Keratinocyte (primary cell): ENCODE results near the gene JDP2. TPM values are rescaled to one million over a fixed set of nuclear protein-coding genes. Genes with fewer than 3 reads are reported as not detected.

Experiments
- DNase-seq: peaks from one replicate; pipeline ENCODE4 v3.0.0-alpha.2; 2011; ENCODE audit warnings: low read depth, missing footprints, low spot score
- FAIRE-seq: peaks from 2 replicates; lab custom pipeline; 2011; peaks lifted over from hg19 to GRCh38; lab: Jason Lieb, UNC
- H2AFZ ChIP-seq: 2 replicates; pipeline ENCODE4 v1.6.0; 2012; ENCODE audit warnings: low read length, control low read depth, inconsistent platforms; ENCODE audit not compliant: control insufficient read depth
- H3K27ac ChIP-seq: 2 replicates; pipeline ENCODE4 v1.5.1; 2011; ENCODE audit warnings: low read length; ENCODE audit not compliant: control insufficient read depth, insufficient read depth
- H3K27me3 ChIP-seq: 3 replicates; pipeline ENCODE4 v1.6.0; 2011; ENCODE audit warnings: low read length; ENCODE audit not compliant: control insufficient read depth, insufficient read depth; ENCODE audit errors: extremely low read depth
- H3K36me3 ChIP-seq, 2 experiments: 2 replicates in 1 of 2; 3 replicates in 1 of 2; pipeline ENCODE4 v1.5.1; 2011; ENCODE audit warnings: low read length in 2 of 2, mild to moderate bottlenecking in 1 of 2; ENCODE audit not compliant: control insufficient read depth in 2 of 2, insufficient read depth in 2 of 2; ENCODE audit errors: extremely low read depth in 1 of 2
- H3K4me1 ChIP-seq: 3 replicates; pipeline ENCODE4 v1.5.1; 2011; ENCODE audit warnings: low read length; ENCODE audit not compliant: control insufficient read depth, insufficient read depth; ENCODE audit errors: extremely low read depth
- H3K4me2 ChIP-seq: 3 replicates; pipeline ENCODE4 v1.6.0; 2011; ENCODE audit warnings: low read depth, low read length; ENCODE audit not compliant: control insufficient read depth, insufficient read depth; ENCODE audit errors: extremely low read depth
- H3K4me3 ChIP-seq, 3 experiments: fragments of 200-600 bp in 1 of 3; sonication (generic) in 1 of 3; 2 replicates in 2 of 3; 3 replicates in 1 of 3; pipeline ENCODE4 v1.5.1; 2011 to 2016; ENCODE audit warnings: low read length in 3 of 3, mild to moderate bottlenecking in 3 of 3, control low read depth in 2 of 3, inconsistent platforms in 1 of 3, low read depth in 1 of 3, mixed read lengths in 1 of 3, mixed run types in 1 of 3, moderate library complexity in 1 of 3; ENCODE audit not compliant: control insufficient read depth in 2 of 3, insufficient read depth in 2 of 3; ENCODE audit errors: extremely low read depth in 1 of 3
- H3K79me2 ChIP-seq: 2 replicates; pipeline ENCODE4 v1.6.0; 2012; ENCODE audit warnings: low read length; ENCODE audit not compliant: control insufficient read depth, insufficient read depth
- H3K9ac ChIP-seq: 3 replicates; pipeline ENCODE4 v1.6.0; 2011; ENCODE audit warnings: low read length; ENCODE audit not compliant: control insufficient read depth, insufficient read depth; ENCODE audit errors: extremely low read depth
- H3K9me1 ChIP-seq: 3 replicates; pipeline ENCODE4 v1.6.0; 2011; ENCODE audit warnings: low read length; ENCODE audit not compliant: control insufficient read depth, insufficient read depth; ENCODE audit errors: extremely low read depth
- H3K9me3 ChIP-seq: 2 replicates; pipeline ENCODE4 v1.5.1; 2012; ENCODE audit warnings: low read depth, low read length; ENCODE audit not compliant: control insufficient read depth
- H4K20me1 ChIP-seq: 3 replicates; pipeline ENCODE4 v1.6.0; 2011; ENCODE audit warnings: low read length; ENCODE audit not compliant: control insufficient read depth, insufficient read depth; ENCODE audit errors: extremely low read depth
- EZH2 ChIP-seq: IDR thresholded peaks from one replicate; pipeline ENCODE4 v1.6.1; 2012; ENCODE audit warnings: inconsistent platforms, mild to moderate bottlenecking, low read length, moderate library complexity
- dilution Hi-C: fragments of 300-500 bp; cut with MboI; formaldehyde crosslinking; loops from one replicate; pipeline ENCODE4 v1.7.0; 2020; ENCODE audit warnings: low sequenced_read_pairs; ENCODE audit not compliant: extremely low pct_ligation_motif_present
- polyA plus RNA-seq, 5 experiments: library from polyadenylated mRNA; depleted of rRNA in 3 of 5; stranded (reverse) in 3 of 5; stranded (forward) in 1 of 5; unstranded in 1 of 5; fragments of >200 nt; gene quantifications; 1 replicate in 1 of 5; 2 replicates in 3 of 5; 3 replicates in 1 of 5; pipeline versions ENCODE4 v1.2.1 to v1.2.3, GENCODE V29; 2011 to 2012; ENCODE audit warnings: missing spikeins in 2 of 5, low read depth in 1 of 5, low replicate concordance in 1 of 5
- TF ChIP-seq, protein P1 (sequence below), 3 experiments: IDR thresholded peaks in 1 of 3; conservative IDR thresholded peaks in 1 of 3; optimal IDR thresholded peaks in 1 of 3; 2 replicates in 2 of 3; 3 replicates in 1 of 3; pipeline versions ENCODE3 to v1.5.1; 2011; ENCODE audit warnings: low read length in 3 of 3, mild to moderate bottlenecking in 3 of 3, moderate library complexity in 2 of 3, control low read depth in 1 of 3, inconsistent platforms in 1 of 3; ENCODE audit not compliant: insufficient read depth in 2 of 3; ENCODE audit errors: extremely low read depth in 1 of 3

JDP2 gene
- polyA plus RNA-seq, 1 donor (not counting 4 experiments of a cell fraction or from before 2014, with no cell fraction given) = 13.5 TPM

DNA sequence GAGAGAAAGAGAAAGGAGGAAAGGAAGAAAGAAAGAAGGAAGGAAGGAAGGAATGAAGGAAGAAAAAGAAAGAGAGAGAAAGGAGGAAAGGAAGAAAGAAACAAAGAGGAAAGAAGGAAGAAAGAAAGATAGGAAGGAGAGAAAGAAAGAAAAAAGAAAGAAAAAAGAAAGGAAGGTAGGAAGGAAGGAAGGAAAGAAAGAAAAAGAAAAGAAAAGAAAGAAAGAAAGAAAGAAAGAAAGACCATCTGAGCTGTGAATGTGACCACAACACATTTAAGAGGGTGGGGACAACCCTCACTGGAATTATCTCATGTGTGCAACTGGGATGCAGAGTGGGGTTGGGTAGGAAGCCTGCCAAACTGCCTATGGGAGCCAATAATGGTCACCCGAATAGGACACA lies 58.5 kb downstream of the JDP2 start:
- DNase-seq (no peak), FAIRE-seq (no peak)
- Histone ChIP-seq H3K79me2 (no peaks in the 10 kb centered on the region), H3K9me3 (no peaks in the 10 kb centered on the region), H3K4me2 (no peak overlapping the region), H3K9me1 (no peaks in the 10 kb centered on the region), H3K9ac (no peak overlapping the region), H4K20me1 (no peaks in the 10 kb centered on the region), H3K4me3 (no peak overlapping the region), H3K36me3 (no peaks in the 10 kb centered on the region), H3K4me1 (peaks cover 7% of the 10 kb centered on the region), H2AFZ (no peak overlapping the region), H3K27ac (no peak overlapping the region), H3K27me3 (peaks cover under 1% of the 10 kb centered on the region)
- TF ChIP-seq, protein P1, sequence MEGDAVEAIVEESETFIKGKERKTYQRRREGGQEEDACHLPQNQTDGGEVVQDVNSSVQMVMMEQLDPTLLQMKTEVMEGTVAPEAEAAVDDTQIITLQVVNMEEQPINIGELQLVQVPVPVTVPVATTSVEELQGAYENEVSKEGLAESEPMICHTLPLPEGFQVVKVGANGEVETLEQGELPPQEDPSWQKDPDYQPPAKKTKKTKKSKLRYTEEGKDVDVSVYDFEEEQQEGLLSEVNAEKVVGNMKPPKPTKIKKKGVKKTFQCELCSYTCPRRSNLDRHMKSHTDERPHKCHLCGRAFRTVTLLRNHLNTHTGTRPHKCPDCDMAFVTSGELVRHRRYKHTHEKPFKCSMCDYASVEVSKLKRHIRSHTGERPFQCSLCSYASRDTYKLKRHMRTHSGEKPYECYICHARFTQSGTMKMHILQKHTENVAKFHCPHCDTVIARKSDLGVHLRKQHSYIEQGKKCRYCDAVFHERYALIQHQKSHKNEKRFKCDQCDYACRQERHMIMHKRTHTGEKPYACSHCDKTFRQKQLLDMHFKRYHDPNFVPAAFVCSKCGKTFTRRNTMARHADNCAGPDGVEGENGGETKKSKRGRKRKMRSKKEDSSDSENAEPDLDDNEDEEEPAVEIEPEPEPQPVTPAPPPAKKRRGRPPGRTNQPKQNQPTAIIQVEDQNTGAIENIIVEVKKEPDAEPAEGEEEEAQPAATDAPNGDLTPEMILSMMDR (optimal IDR thresholded peaks at IDR 0.05 in 1 of 3, IDR thresholded peaks at IDR 0.05 in 1 of 3, conservative IDR thresholded peaks at IDR 0.05 in 1 of 3; ENCODE audit: extremely low read depth in 1 of 3, insufficient read depth in 2 of 3, low read length in 3 of 3) = no peak
- no peak for TF ChIP-seq EZH2
- dilution Hi-C loops = no loop called here

DNA sequence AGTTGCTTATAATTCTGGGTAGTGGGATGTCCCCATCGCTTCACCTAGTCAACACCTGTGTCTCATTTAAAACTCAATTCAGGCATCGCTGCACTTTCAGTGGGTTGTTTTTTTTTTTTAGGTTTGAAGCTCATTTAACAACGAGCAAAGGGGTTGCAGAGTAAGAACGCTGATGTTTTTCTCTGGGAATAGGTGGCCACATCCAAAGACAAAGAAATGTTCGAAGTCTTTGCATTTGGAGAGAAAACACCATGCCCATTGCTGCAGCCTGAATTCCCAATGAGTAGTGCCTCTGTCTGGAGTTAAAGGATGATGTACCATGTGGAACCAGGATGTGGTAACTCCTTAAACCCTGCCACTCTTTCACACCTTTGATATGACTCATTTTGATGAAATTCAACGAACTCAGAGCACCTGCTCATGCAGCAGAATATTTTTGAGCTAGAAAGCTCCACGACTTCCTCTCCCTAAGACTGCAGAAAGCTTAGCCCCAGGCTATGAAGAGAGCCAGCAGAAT lies 59.4 kb downstream of the JDP2 start:
- Histone ChIP-seq H3K9ac (no peak overlapping the region), H3K36me3 (no peaks in the 10 kb centered on the region), H3K4me1 (peaks cover 7% of the 10 kb centered on the region), H2AFZ (no peak overlapping the region), H4K20me1 (no peaks in the 10 kb centered on the region), H3K79me2 (no peaks in the 10 kb centered on the region), H3K9me1 (no peaks in the 10 kb centered on the region), H3K27me3 (peaks cover 4% of the 10 kb centered on the region), H3K27ac (no peak overlapping the region), H3K4me2 (no peak overlapping the region), H3K4me3 (no peak overlapping the region), H3K9me3 (no peaks in the 10 kb centered on the region)
- dilution Hi-C loops = no loop called here
- no peak for TF ChIP-seq EZH2
- TF ChIP-seq, protein P1 (optimal IDR thresholded peaks at IDR 0.05 in 1 of 3, IDR thresholded peaks at IDR 0.05 in 1 of 3, conservative IDR thresholded peaks at IDR 0.05 in 1 of 3; ENCODE audit: extremely low read depth in 1 of 3, insufficient read depth in 2 of 3, low read length in 3 of 3) = no peak
- FAIRE-seq (peak; percentile 81), DNase-seq (peak; percentile 35)
